ENCODE data around the gene CTBP2. TPM values are rescaled to one million over a fixed set of nuclear protein-coding genes. Genes with fewer than 3 reads are reported as not detected.
"Not testable (repeated sequence)": the region's sequence is repeated elsewhere in the genome, so short reads cannot be mapped to it uniquely, and the experiment has no call there.

The CTBP2 gene
- total RNA-seq, 2 experiments from 2014 or later, result 0.19 to 0.42 TPM

- intact Hi-C loops (cut with micrococcal nuclease), result no loop called here
- no peaks in the 10 kb centered on the region for H3K9me3 Mint-ChIP-seq
- H3K36me3 Mint-ChIP-seq (ENCODE audit: low read depth), result no peaks in the 10 kb centered on the region
- no peaks in the 10 kb centered on the region for H3K4me1 Mint-ChIP-seq (ENCODE audit: low read depth)
- CTCF ChIA-PET, result no interaction called here
- H3K4me3 Mint-ChIP-seq, result no peak overlapping the region
- no peak overlapping the region for H3K27ac Mint-ChIP-seq
- DNase-seq, result no peak
- peaks cover 6% of the 10 kb centered on the region for H3K27me3 Mint-ChIP-seq (ENCODE audit: low read depth)
Observed at GRCh38 chr10:125194814-125195213, 34.5 kb upstream of the CTBP2 start.

GRCh38 chr10:125193306-125193877, 33.0 kb upstream of the CTBP2 start:
- CTCF ChIA-PET, result no interaction called here
- intact Hi-C loops (cut with micrococcal nuclease), result no loop called here

GRCh38 chr10:125192620-125193019, 32.3 kb upstream of the CTBP2 start:
- peaks cover 6% of the 10 kb centered on the region for H3K27me3 Mint-ChIP-seq (ENCODE audit: low read depth)
- DNase-seq, result no peak
- H3K4me3 Mint-ChIP-seq, result no peak overlapping the region
- intact Hi-C loops (cut with micrococcal nuclease), result no loop called here
- H3K27ac Mint-ChIP-seq, result no peak overlapping the region
- no peaks in the 10 kb centered on the region for H3K4me1 Mint-ChIP-seq (ENCODE audit: low read depth)
- H3K36me3 Mint-ChIP-seq (ENCODE audit: low read depth), result no peaks in the 10 kb centered on the region
- CTCF ChIA-PET, result no interaction called here
- no peaks in the 10 kb centered on the region for H3K9me3 Mint-ChIP-seq

More at GRCh38 chr10:125193306-125193877, 33.0 kb upstream of the CTBP2 start:
- Mint-ChIP-seq H3K27ac (no peak overlapping the region), H3K4me1 (ENCODE audit: low read depth) (no peaks in the 10 kb centered on the region), H3K27me3 (ENCODE audit: low read depth) (peaks cover 6% of the 10 kb centered on the region), H3K4me3 (no peak overlapping the region), H3K9me3 (no peaks in the 10 kb centered on the region), H3K36me3 (ENCODE audit: low read depth) (no peaks in the 10 kb centered on the region)
- DNase-seq, result no peak

GRCh38 chr10:125192005-125192404, 31.6 kb upstream of the CTBP2 start:
- Mint-ChIP-seq H3K4me3 (no peak overlapping the region), H3K27ac (no peak overlapping the region), H3K27me3 (ENCODE audit: low read depth) (peaks cover 6% of the 10 kb centered on the region), H3K4me1 (ENCODE audit: low read depth) (no peaks in the 10 kb centered on the region), H3K36me3 (ENCODE audit: low read depth) (no peaks in the 10 kb centered on the region), H3K9me3 (no peaks in the 10 kb centered on the region)
- no peak for DNase-seq
- CTCF ChIA-PET, result no interaction called here
- intact Hi-C loops (cut with micrococcal nuclease), result no loop called here

- Mint-ChIP-seq H3K27ac (no peak overlapping the region), H3K9me3 (no peaks in the 10 kb centered on the region), H3K27me3 (ENCODE audit: low read depth) (peaks cover 10% of the 10 kb centered on the region), H3K4me3 (no peak overlapping the region), H3K36me3 (ENCODE audit: low read depth) (no peaks in the 10 kb centered on the region), H3K4me1 (ENCODE audit: low read depth) (no peaks in the 10 kb centered on the region)
- CTCF ChIA-PET, result no interaction called here
- DNase-seq, result no peak
- intact Hi-C loops (cut with micrococcal nuclease), result no loop called here
Observed at GRCh38 chr10:125190946-125191345, 30.6 kb upstream of the CTBP2 start.

- H3K27ac Mint-ChIP-seq, result no peak overlapping the region
- intact Hi-C loops (cut with micrococcal nuclease), result no loop called here
- CTCF ChIA-PET, result no interaction called here
- no peaks in the 10 kb centered on the region for H3K36me3 Mint-ChIP-seq (ENCODE audit: low read depth)
- H3K27me3 Mint-ChIP-seq (ENCODE audit: low read depth), result peaks cover 15% of the 10 kb centered on the region
- H3K4me1 Mint-ChIP-seq (ENCODE audit: low read depth), result no peaks in the 10 kb centered on the region
- DNase-seq, result no peak
- no peaks in the 10 kb centered on the region for H3K9me3 Mint-ChIP-seq
- H3K4me3 Mint-ChIP-seq, result no peak overlapping the region
Observed at GRCh38 chr10:125190414-125190813, 30.1 kb upstream of the CTBP2 start.

GRCh38 chr10:125189162-125189561, 28.8 kb upstream of the CTBP2 start:
- CTCF ChIA-PET, result no interaction called here
- intact Hi-C loops (cut with micrococcal nuclease), result no loop called here
- Mint-ChIP-seq H3K36me3 (ENCODE audit: low read depth) (no peaks in the 10 kb centered on the region), H3K9me3 (no peaks in the 10 kb centered on the region), H3K27ac (no peak overlapping the region), H3K4me1 (ENCODE audit: low read depth) (no peaks in the 10 kb centered on the region), H3K4me3 (no peak overlapping the region), H3K27me3 (ENCODE audit: low read depth) (peaks cover 17% of the 10 kb centered on the region)
- DNase-seq, result no peak

GRCh38 chr10:125187238-125188194, 27.2 kb upstream of the CTBP2 start:
- Mint-ChIP-seq H3K4me1 (ENCODE audit: low read depth) (no peaks in the 10 kb centered on the region), H3K36me3 (ENCODE audit: low read depth) (no peaks in the 10 kb centered on the region), H3K27ac (no peak overlapping the region), H3K27me3 (ENCODE audit: low read depth) (peaks cover 13% of the 10 kb centered on the region), H3K9me3 (no peaks in the 10 kb centered on the region), H3K4me3 (no peak overlapping the region)
- CTCF ChIA-PET, result no interaction called here
- intact Hi-C loops (cut with micrococcal nuclease), result no loop called here
- DNase-seq, result no peak

GRCh38 chr10:125186431-125187170, 26.2 kb upstream of the CTBP2 start:
- CTCF ChIA-PET, result no interaction called here
- H3K9me3 Mint-ChIP-seq, result no peaks in the 10 kb centered on the region

GRCh38 chr10:125179107-125179506, 18.7 kb upstream of the CTBP2 start:
- DNase-seq; H3K4me3 Mint-ChIP-seq; intact Hi-C loops (cut with micrococcal nuclease); H3K27me3 Mint-ChIP-seq (ENCODE audit: low read depth); H3K36me3 Mint-ChIP-seq (ENCODE audit: low read depth); H3K4me1 Mint-ChIP-seq (ENCODE audit: low read depth); H3K27ac Mint-ChIP-seq; CTCF ChIA-PET: not testable (repeated sequence)
- peaks cover 15% of the 10 kb centered on the region for H3K9me3 Mint-ChIP-seq

More at GRCh38 chr10:125186431-125187170, 26.2 kb upstream of the CTBP2 start:
- H3K27ac Mint-ChIP-seq, result no peak overlapping the region
- no peaks in the 10 kb centered on the region for H3K4me1 Mint-ChIP-seq (ENCODE audit: low read depth)
- intact Hi-C loops (cut with micrococcal nuclease), result no loop called here
- no peak for DNase-seq
- H3K36me3 Mint-ChIP-seq (ENCODE audit: low read depth), result no peaks in the 10 kb centered on the region
- peaks cover 19% of the 10 kb centered on the region for H3K27me3 Mint-ChIP-seq (ENCODE audit: low read depth)
- H3K4me3 Mint-ChIP-seq, result no peak overlapping the region

GRCh38 chr10:125177641-125178640, 17.6 kb upstream of the CTBP2 start:
- Mint-ChIP-seq H3K4me1 (ENCODE audit: low read depth) (no peaks in the 10 kb centered on the region), H3K27ac (no peak overlapping the region), H3K27me3 (ENCODE audit: low read depth) (peaks cover 6% of the 10 kb centered on the region), H3K36me3 (ENCODE audit: low read depth) (no peaks in the 10 kb centered on the region), H3K4me3 (no peak overlapping the region), H3K9me3 (peaks cover 15% of the 10 kb centered on the region)
- intact Hi-C loops (cut with micrococcal nuclease), result no loop called here
- CTCF ChIA-PET, result no interaction called here
- no peak for DNase-seq

GRCh38 chr10:125175807-125176206, 15.4 kb upstream of the CTBP2 start:
- CTCF ChIA-PET, result no interaction called here
- H3K27ac Mint-ChIP-seq, result no peak overlapping the region
- no peak for DNase-seq
- no peaks in the 10 kb centered on the region for H3K36me3 Mint-ChIP-seq (ENCODE audit: low read depth)
- peaks cover 13% of the 10 kb centered on the region for H3K9me3 Mint-ChIP-seq
- no peaks in the 10 kb centered on the region for H3K4me1 Mint-ChIP-seq (ENCODE audit: low read depth)
- intact Hi-C loops (cut with micrococcal nuclease), result no loop called here
- no peak overlapping the region for H3K4me3 Mint-ChIP-seq
- H3K27me3 Mint-ChIP-seq (ENCODE audit: low read depth), result peaks cover 2% of the 10 kb centered on the region

All from activated naive CD4-positive, alpha-beta T cell treated with anti-CD3 and anti-CD28 coated beads for 36 hours (primary cell).